RPMI7951 (cell line): ENCODE measurements around the gene WRAP73. TPM values are rescaled to one million over a fixed set of nuclear protein-coding genes. Genes with fewer than 3 reads are reported as not detected.

Experiments
- total RNA-seq: library from RNA; depleted of rRNA; stranded (reverse); fragments of >200 nt; shearing (Covaris generic); gene quantifications from 2 replicates; pipeline ENCODE4 v1.2.3, GENCODE V29; 2014; rRNA removed

The WRAP73 gene
- total RNA-seq, 1 experiment from 2014 or later = 21.1 TPM

Other genes with a start within 250 kb of the WRAP73 start
- gene ARHGEF16, start 195.4 kb downstream of the WRAP73 start, total RNA-seq = not detected in 2 replicates
- 4.7 and 6.3 TPM in 2 replicates for gene MEGF6, start 38.6 kb downstream of the WRAP73 start, total RNA-seq
- 9.6 and 10.7 TPM in 2 replicates for gene TPRG1L, start 25.1 kb downstream of the WRAP73 start, total RNA-seq
- gene TP73, start 2.4 kb upstream of the WRAP73 start, total RNA-seq = not detected in 2 replicates
- gene CCDC27, start 102.3 kb upstream of the WRAP73 start, total RNA-seq = not detected in 2 replicates
- 3.4 TPM in 1 of 2 replicates, not detected in the other for gene SMIM1, start 122.6 kb upstream of the WRAP73 start, total RNA-seq
- gene LRRC47, start 146.4 kb upstream of the WRAP73 start, total RNA-seq = 19.2 and 25.3 TPM in 2 replicates
- 11.5 and 32.6 TPM in 2 replicates for gene CEP104, start 207.1 kb upstream of the WRAP73 start, total RNA-seq
- 4.4 and 9.4 TPM in 2 replicates for gene DFFB, start 207.4 kb upstream of the WRAP73 start, total RNA-seq